ENCODE measurements around the gene PTPRN2. TPM values are rescaled to one million over a fixed set of nuclear protein-coding genes. Genes with fewer than 3 reads are reported as not detected.

The PTPRN2 gene
- total and polyA plus RNA-seq, 3 experiments from 2014 or later = 0.33 to 1.2 (median 0.42) TPM

DNA sequence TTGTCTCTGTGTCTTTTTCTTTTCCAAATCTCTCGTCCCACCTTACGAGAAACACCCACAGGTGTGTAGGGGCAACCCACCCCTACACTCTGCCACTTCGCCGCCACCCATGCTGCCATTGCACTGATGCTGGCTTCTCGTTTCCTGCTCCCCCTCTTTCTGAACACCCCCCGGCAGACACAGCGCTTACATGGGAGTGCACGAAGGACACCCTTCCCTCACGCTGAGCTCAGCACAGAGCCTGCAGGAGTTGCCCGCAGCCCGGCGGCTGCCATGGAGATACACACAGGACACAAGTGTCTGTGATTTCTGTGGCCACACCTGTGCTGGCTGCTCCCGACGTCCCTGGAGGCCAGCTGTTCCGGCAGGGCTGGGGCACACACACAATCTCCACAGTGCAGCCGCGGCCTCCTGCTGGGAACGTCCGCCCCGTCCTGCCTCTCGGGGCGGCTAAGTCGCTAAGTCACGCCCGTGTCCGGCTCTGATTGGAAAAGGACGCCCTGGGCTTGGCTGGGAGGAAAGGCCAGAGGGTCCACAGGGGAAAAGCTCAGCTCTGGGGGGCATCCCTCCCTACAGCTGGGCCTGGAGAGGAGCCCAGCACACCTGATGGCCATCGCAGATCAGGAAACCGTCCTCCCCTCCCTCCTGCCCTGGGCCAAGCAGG lies 349.8 kb downstream of the PTPRN2 start:
- no peak overlapping the region for H3K4me3 Mint-ChIP-seq
- POLR2A ChIA-PET = no interaction called here
- no peak overlapping the region for H3K27ac ChIP-seq (ENCODE audit: low read depth, low read length)

DNA sequence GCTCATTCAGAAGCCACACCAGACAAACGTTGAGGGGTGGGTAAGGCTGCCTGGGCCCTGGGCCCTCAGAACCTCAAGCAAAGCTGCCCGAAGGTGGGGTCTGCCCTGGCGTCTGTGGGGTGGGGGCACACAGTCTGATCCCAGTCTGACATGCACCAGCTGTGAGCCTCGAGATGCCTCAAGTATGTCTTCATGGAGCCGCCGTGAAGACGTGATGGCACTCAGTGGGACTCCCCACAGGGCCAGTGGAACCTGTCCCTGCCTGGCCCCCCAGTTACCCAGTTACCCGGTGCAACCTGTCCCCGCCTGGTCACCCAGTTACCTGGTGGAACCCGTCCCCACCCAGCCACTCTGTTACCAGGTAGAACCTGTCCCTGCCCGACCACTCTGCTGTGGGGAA lies 351.2 kb downstream of the PTPRN2 start:
- peaks cover 0 to 6% of the 10 kb centered on the region in 2 donors for H3K27me3 Mint-ChIP-seq
- H3K9me3 Mint-ChIP-seq = peaks cover 0 to 8% (median 4%) of the 10 kb centered on the region in 5 donors
- Histone ChIP-seq H3K9me3 (ENCODE audit: low read length) (no peaks in the 10 kb centered on the region), H3K27me3 (ENCODE audit: insufficient read depth, low read length, poor library complexity, severe bottlenecking) (no peaks in the 10 kb centered on the region), H3K27ac (ENCODE audit: low read depth, low read length) (no peak overlapping the region), H3K4me3 (ENCODE audit: low read length) (no peak overlapping the region), H3K4me1 (ENCODE audit: insufficient read depth, low read length) (no peaks in the 10 kb centered on the region), H3K36me3 (ENCODE audit: insufficient read depth, low read length) (no peaks in the 10 kb centered on the region)
- no peak for DNase-seq
- ChIA-PET CTCF (no interaction called here), POLR2A (no interaction called here)
- H3K4me3 Mint-ChIP-seq = no peak overlapping the region
- H3K27ac Mint-ChIP-seq = no peak overlapping the region
- H3K36me3 Mint-ChIP-seq = no peaks in the 10 kb centered on the region
- no peaks in the 10 kb centered on the region for H3K4me1 Mint-ChIP-seq

More for the DNA sequence above, 349.8 kb downstream of the PTPRN2 start:
- Mint-ChIP-seq H3K9me3 (peaks cover 0 to 7% (median 4%) of the 10 kb centered on the region in 5 donors), H3K27me3 (peaks cover 0 to 6% of the 10 kb centered on the region in 2 donors), H3K36me3 (no peaks in the 10 kb centered on the region), H3K27ac (no peak overlapping the region), H3K4me1 (no peaks in the 10 kb centered on the region)
- Histone ChIP-seq H3K36me3 (ENCODE audit: insufficient read depth, low read length) (no peaks in the 10 kb centered on the region), H3K4me3 (ENCODE audit: low read length) (no peak overlapping the region), H3K27me3 (ENCODE audit: insufficient read depth, low read length, poor library complexity, severe bottlenecking) (no peaks in the 10 kb centered on the region), H3K4me1 (ENCODE audit: insufficient read depth, low read length) (no peaks in the 10 kb centered on the region), H3K9me3 (ENCODE audit: low read length) (no peaks in the 10 kb centered on the region)
- DNase-seq = no peak
- CTCF ChIA-PET = no interaction called here

DNA sequence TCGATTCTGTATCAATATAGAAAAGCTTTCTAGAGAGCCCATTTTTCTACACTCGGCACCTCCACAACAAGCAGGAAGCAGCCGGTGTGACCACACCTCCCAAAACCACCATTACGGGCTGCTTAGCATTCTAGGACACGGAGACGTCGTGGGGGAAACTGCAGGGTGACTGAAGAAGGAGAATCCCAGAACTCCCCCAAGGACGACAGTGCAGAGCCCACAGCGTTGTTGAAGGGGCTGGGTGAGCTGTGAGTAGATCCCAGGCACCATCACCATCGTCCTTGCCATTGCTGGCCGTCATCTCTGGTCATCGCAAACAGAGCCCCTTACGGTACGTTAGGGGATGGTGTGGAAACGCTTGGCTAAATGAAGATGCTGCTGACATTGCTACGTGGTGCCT lies 351.8 kb downstream of the PTPRN2 start:
- ChIA-PET CTCF (no interaction called here), POLR2A (no interaction called here)
- no peak for DNase-seq
- no peaks in the 10 kb centered on the region for H3K36me3 Mint-ChIP-seq
- no peaks in the 10 kb centered on the region for H3K9me3 ChIP-seq (ENCODE audit: low read length)
- H3K9me3 Mint-ChIP-seq = peaks cover 0 to 8% (median 4%) of the 10 kb centered on the region in 5 donors
- H3K27ac Mint-ChIP-seq = no peak overlapping the region
- no peaks in the 10 kb centered on the region for H3K4me1 Mint-ChIP-seq
- no peak overlapping the region for H3K4me3 Mint-ChIP-seq
- H3K4me3 ChIP-seq (ENCODE audit: low read length) = no peak overlapping the region
- no peak overlapping the region for H3K27ac ChIP-seq (ENCODE audit: low read depth, low read length)
- H3K27me3 Mint-ChIP-seq = peaks cover 0 to 6% of the 10 kb centered on the region in 2 donors
- no peaks in the 10 kb centered on the region for H3K27me3 ChIP-seq (ENCODE audit: insufficient read depth, low read length, poor library complexity, severe bottlenecking)
- no peaks in the 10 kb centered on the region for H3K4me1 ChIP-seq (ENCODE audit: insufficient read depth, low read length)
- no peaks in the 10 kb centered on the region for H3K36me3 ChIP-seq (ENCODE audit: insufficient read depth, low read length)

- no peak overlapping the region for H3K4me3 Mint-ChIP-seq
- no peak overlapping the region for H3K27ac ChIP-seq (ENCODE audit: low read depth, low read length)
- H3K9me3 Mint-ChIP-seq = peaks cover 12 to 30% (median 19%) of the 10 kb centered on the region in 5 donors
- H3K4me3 ChIP-seq (ENCODE audit: low read length) = no peak overlapping the region
- no peaks in the 10 kb centered on the region for H3K27me3 ChIP-seq (ENCODE audit: insufficient read depth, low read length, poor library complexity, severe bottlenecking)
- no peaks in the 10 kb centered on the region for H3K36me3 ChIP-seq (ENCODE audit: insufficient read depth, low read length)
- H3K27me3 Mint-ChIP-seq = peaks cover 0 to 4% of the 10 kb centered on the region in 2 donors
- no peak for DNase-seq
- ChIA-PET POLR2A (no interaction called here), CTCF (no interaction called here)
- no peak overlapping the region for H3K27ac Mint-ChIP-seq
- H3K36me3 Mint-ChIP-seq = no peaks in the 10 kb centered on the region
- H3K9me3 ChIP-seq (ENCODE audit: low read length) = no peaks in the 10 kb centered on the region
- no peaks in the 10 kb centered on the region for H3K4me1 ChIP-seq (ENCODE audit: insufficient read depth, low read length)
- H3K4me1 Mint-ChIP-seq = no peaks in the 10 kb centered on the region
Measured at GRCh38 chr7:158229945-158230344, 357.7 kb downstream of the PTPRN2 start.

DNA sequence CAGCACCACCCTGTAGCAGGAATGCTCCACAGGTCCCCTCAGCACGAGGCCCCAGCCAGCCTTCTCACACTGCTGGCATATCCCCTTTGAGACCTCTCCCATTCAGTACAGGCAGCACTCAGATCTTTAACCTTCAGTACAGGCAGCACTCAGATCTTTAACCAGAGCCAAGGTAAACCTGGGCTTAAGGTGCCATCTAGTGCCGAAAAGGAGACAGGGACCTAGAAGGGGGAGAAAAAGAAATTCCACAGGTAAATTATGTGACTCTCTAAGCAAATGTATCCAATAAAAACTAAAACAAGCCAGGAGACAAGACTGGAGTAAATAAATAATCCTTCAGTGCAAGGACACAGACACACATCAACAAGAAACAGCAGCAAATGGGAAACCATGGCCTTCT lies 358.6 kb downstream of the PTPRN2 start:
- no peaks in the 10 kb centered on the region for H3K4me1 ChIP-seq (ENCODE audit: insufficient read depth, low read length)
- POLR2A ChIA-PET = no interaction called here
- no peak overlapping the region for H3K4me3 ChIP-seq (ENCODE audit: low read length)
- Mint-ChIP-seq H3K27ac (no peak overlapping the region), H3K36me3 (no peaks in the 10 kb centered on the region), H3K27me3 (peaks cover 0 to 4% of the 10 kb centered on the region in 2 donors), H3K4me3 (no peak overlapping the region), H3K9me3 (peaks cover 12 to 26% (median 19%) of the 10 kb centered on the region in 5 donors), H3K4me1 (no peaks in the 10 kb centered on the region)
- H3K27me3 ChIP-seq (ENCODE audit: insufficient read depth, low read length, poor library complexity, severe bottlenecking) = no peaks in the 10 kb centered on the region
- no peaks in the 10 kb centered on the region for H3K36me3 ChIP-seq (ENCODE audit: insufficient read depth, low read length)
- CTCF ChIA-PET = no interaction called here
- H3K9me3 ChIP-seq (ENCODE audit: low read length) = no peaks in the 10 kb centered on the region
- H3K27ac ChIP-seq (ENCODE audit: low read depth, low read length) = no peak overlapping the region
- DNase-seq = no peak

- no peak for DNase-seq
- Mint-ChIP-seq H3K27ac (no peak overlapping the region), H3K36me3 (no peaks in the 10 kb centered on the region), H3K27me3 (peaks cover 0 to 4% of the 10 kb centered on the region in 2 donors), H3K9me3 (peaks cover 12 to 26% (median 19%) of the 10 kb centered on the region in 5 donors), H3K4me1 (no peaks in the 10 kb centered on the region), H3K4me3 (no peak overlapping the region)
- Histone ChIP-seq H3K4me1 (ENCODE audit: insufficient read depth, low read length) (no peaks in the 10 kb centered on the region), H3K36me3 (ENCODE audit: insufficient read depth, low read length) (no peaks in the 10 kb centered on the region), H3K4me3 (ENCODE audit: low read length) (no peak overlapping the region), H3K27ac (ENCODE audit: low read depth, low read length) (no peak overlapping the region), H3K9me3 (ENCODE audit: low read length) (no peaks in the 10 kb centered on the region), H3K27me3 (ENCODE audit: insufficient read depth, low read length, poor library complexity, severe bottlenecking) (no peaks in the 10 kb centered on the region)
- ChIA-PET POLR2A (no interaction called here), CTCF (no interaction called here)
Measured at GRCh38 chr7:158228131-158228530, 359.5 kb downstream of the PTPRN2 start.

GRCh38 chr7:158227258-158227984 lies 360.2 kb downstream of the PTPRN2 start:
- POLR2A ChIA-PET = no interaction called here
- Mint-ChIP-seq H3K4me1 (no peaks in the 10 kb centered on the region), H3K4me3 (no peak overlapping the region), H3K36me3 (no peaks in the 10 kb centered on the region), H3K9me3 (peaks cover 12 to 24% (median 19%) of the 10 kb centered on the region in 5 donors), H3K27me3 (peaks cover 0 to 4% of the 10 kb centered on the region in 2 donors), H3K27ac (no peak overlapping the region)
- Histone ChIP-seq H3K27me3 (ENCODE audit: insufficient read depth, low read length, poor library complexity, severe bottlenecking) (no peaks in the 10 kb centered on the region), H3K9me3 (ENCODE audit: low read length) (no peaks in the 10 kb centered on the region), H3K27ac (ENCODE audit: low read depth, low read length) (no peak overlapping the region), H3K4me1 (ENCODE audit: insufficient read depth, low read length) (no peaks in the 10 kb centered on the region), H3K36me3 (ENCODE audit: insufficient read depth, low read length) (no peaks in the 10 kb centered on the region), H3K4me3 (ENCODE audit: low read length) (no peak overlapping the region)
- CTCF ChIA-PET = no interaction called here
- DNase-seq = no peak

- Mint-ChIP-seq H3K4me1 (no peaks in the 10 kb centered on the region), H3K27me3 (peaks cover 7 to 9% of the 10 kb centered on the region in 2 donors), H3K4me3 (no peak overlapping the region), H3K27ac (no peak overlapping the region), H3K9me3 (peaks cover 16 to 27% (median 21%) of the 10 kb centered on the region in 5 donors), H3K36me3 (no peaks in the 10 kb centered on the region)
- H3K9me3 ChIP-seq (ENCODE audit: low read length) = no peaks in the 10 kb centered on the region
- ChIA-PET POLR2A (no interaction called here), CTCF (no interaction called here)
- no peak overlapping the region for H3K4me3 ChIP-seq (ENCODE audit: low read length)
- DNase-seq = no peak
- H3K27ac ChIP-seq (ENCODE audit: low read depth, low read length) = no peak overlapping the region
- no peaks in the 10 kb centered on the region for H3K36me3 ChIP-seq (ENCODE audit: insufficient read depth, low read length)
- no peaks in the 10 kb centered on the region for H3K4me1 ChIP-seq (ENCODE audit: insufficient read depth, low read length)
- no peaks in the 10 kb centered on the region for H3K27me3 ChIP-seq (ENCODE audit: insufficient read depth, low read length, poor library complexity, severe bottlenecking)
Measured at GRCh38 chr7:158216198-158216597, 371.4 kb downstream of the PTPRN2 start.

All from CD8-positive, alpha-beta memory T cell (primary cell).